Mammary epithelial cell (primary cell): ENCODE measurements around the gene PRKD1.

ENCODE experiments used
- CTCF ChIP-seq, 2 donors: IDR thresholded peaks in 1 of 2; conservative IDR thresholded peaks in 1 of 2; 2 replicates each; pipeline ENCODE4 v1.5.1; 2011 to 2012; ENCODE audit warnings: inconsistent platforms in 2 of 2, low read length in 2 of 2, mild to moderate bottlenecking in 2 of 2, control low read depth in 1 of 2, low read depth in 1 of 2; ENCODE audit not compliant: insufficient read depth in 1 of 2; ENCODE audit errors: extremely low read depth in 1 of 2
- EZH2 ChIP-seq: IDR thresholded peaks from 2 replicates; pipeline ENCODE4 v1.6.1; 2012; ENCODE audit warnings: low read length, inconsistent platforms, borderline replicate concordance

- TF ChIP-seq CTCF (conservative IDR thresholded peaks at IDR 0.05 in 1 of 2, IDR thresholded peaks at IDR 0.05 in 1 of 2; ENCODE audit: extremely low read depth in 1 of 2, insufficient read depth in 1 of 2, low read depth in 1 of 2, low read length in 2 of 2), result no peak
- no peak for TF ChIP-seq EZH2
Measured at GRCh38 chr14:29616922-29617321, 310.7 kb downstream of the PRKD1 start.
